Naive thymus-derived CD8-positive, alpha-beta T cell (primary cell): ENCODE measurements around the gene PABPC5. TPM values are rescaled to one million over a fixed set of nuclear protein-coding genes. Genes with fewer than 3 reads are reported as not detected.

Experiments
- ATAC-seq, 2 donors: fragments of 150-1000 bp; cut with Tn5 transposase in 1 of 2; sonication (Bioruptor Pico), chemical (Tn5 transposase) in 1 of 2; 1 replicate in 1 of 2; 2 replicates in 1 of 2; pipeline ENCODE4 v1.10.0; 2021; ENCODE audit warnings: mild to moderate bottlenecking in 2 of 2, moderate library complexity in 2 of 2
- POLR2A ChIA-PET: fragments of 350-600 bp; sonication (Branson Sonifier 250); formaldehyde crosslinking; loops from one replicate; lab custom pipeline; 2021; ENCODE audit warnings: antibody characterized with exemption; lab: Charles Lee
- DNase-seq, 10 donors: peaks; one replicate each; pipeline versions ENCODE4 v3.0.0 to v3.0.0-alpha.2; 2020 to 2022
- H3K27ac Mint-ChIP-seq, 10 donors: one replicate each; pipeline ENCODE4 v1.8.0; 2020 to 2022; ENCODE audit warnings: mild to moderate bottlenecking in 10 of 10, mixed read lengths in 10 of 10, moderate library complexity in 4 of 10, inconsistent platforms in 1 of 10
- H3K27me3 Mint-ChIP-seq, 5 donors: one replicate each; pipeline ENCODE4 v1.8.0; 2021 to 2022; ENCODE audit warnings: mixed read lengths in 5 of 5
- H3K36me3 Mint-ChIP-seq, 3 donors: one replicate each; pipeline ENCODE4 v1.8.0; 2020 to 2022; ENCODE audit warnings: mixed read lengths in 3 of 3, mild to moderate bottlenecking in 2 of 3, inconsistent platforms in 1 of 3
- H3K4me1 Mint-ChIP-seq, 4 donors: one replicate each; pipeline ENCODE4 v1.8.0; 2021 to 2022; ENCODE audit warnings: mixed read lengths in 4 of 4
- H3K4me3 Mint-ChIP-seq, 10 donors: one replicate each; pipeline ENCODE4 v1.8.0; 2020 to 2022; ENCODE audit warnings: mild to moderate bottlenecking in 10 of 10, mixed read lengths in 10 of 10, moderate library complexity in 6 of 10, inconsistent platforms in 1 of 10
- H3K9me3 Mint-ChIP-seq, 9 donors: one replicate each; pipeline ENCODE4 v1.8.0; 2020 to 2022; ENCODE audit warnings: mixed read lengths in 9 of 9, mild to moderate bottlenecking in 3 of 9, inconsistent platforms in 1 of 9, moderate library complexity in 1 of 9
- polyA plus RNA-seq, 3 donors: library from polyadenylated mRNA; unstranded; fragments of 300-500 nt; fragmentation: Illumina TruSeq; gene quantifications; one replicate each; pipeline ENCODE4 v1.2.3, GENCODE V29; 2021
- total RNA-seq, 8 experiments: library from RNA in 2 of 8; stranded (reverse) in 2 of 8; gene quantifications; one replicate each; pipeline ENCODE4 v1.2.3 and lab custom pipeline; 2021 to 2026

PABPC5 gene
- total RNA-seq, result not detected
- polyA plus RNA-seq, result not detected
- 0 to 0.06 (median 0) reads per million in 6 experiments for total RNA-seq (lab: John Stamatoyannopoulos, UW)

GRCh38 chrX:91434351-91435168 is at the start of gene PABPC5:
Gene PABPC5, plus strand, starts transcription at chrX:91434839. Its CDS starts 739 bp downstream, at chrX:91435578.
- POLR2A ChIA-PET, result no interaction called here
- DNase-seq (no peak), ATAC-seq (no peak)
- H3K27me3 Mint-ChIP-seq, result peaks cover 0 to 11% (median 2%) of the 10 kb centered on the region in 5 donors
- no peaks in the 10 kb centered on the region for H3K36me3 Mint-ChIP-seq
- H3K9me3 Mint-ChIP-seq, result peaks cover 0 to 9% (median 0%) of the 10 kb centered on the region in 9 donors
- H3K27ac Mint-ChIP-seq, result peak within 1 kb of the TSS in 2 of 10 donors; percentile 28 to 65
- peak within 1 kb of the TSS in 7 of 10 donors; percentile 15 to 54 (median 36) for H3K4me3 Mint-ChIP-seq
- H3K4me1 Mint-ChIP-seq, result peaks cover 0 to 3% (median 0%) of the 10 kb centered on the region in 4 donors

- ATAC-seq, result no peak
- peaks cover 0 to 2% (median 0%) of the 10 kb centered on the region in 4 donors for H3K4me1 Mint-ChIP-seq
Observed at GRCh38 chrX:91389026-91389425, 45.6 kb upstream of the PABPC5 start.

GRCh38 chrX:91414713-91415112 is 19.9 kb upstream of the PABPC5 start:
- H3K4me1 Mint-ChIP-seq, result no peaks in the 10 kb centered on the region
- ATAC-seq (no peak), DNase-seq (no peak)
- no peak overlapping the region for H3K4me3 Mint-ChIP-seq
- peaks cover 0 to 17% (median 3%) of the 10 kb centered on the region in 9 donors for H3K9me3 Mint-ChIP-seq
- H3K36me3 Mint-ChIP-seq, result peaks cover 0 to 5% (median 0%) of the 10 kb centered on the region in 3 donors
- H3K27ac Mint-ChIP-seq, result no peak overlapping the region
- no peaks in the 10 kb centered on the region for H3K27me3 Mint-ChIP-seq
- POLR2A ChIA-PET, result no interaction called here

More at GRCh38 chrX:91389026-91389425, 45.6 kb upstream of the PABPC5 start:
- peaks cover 0 to 13% (median 3%) of the 10 kb centered on the region in 9 donors for H3K9me3 Mint-ChIP-seq
- H3K27ac Mint-ChIP-seq, result no peak overlapping the region
- POLR2A ChIA-PET, result no interaction called here
- H3K36me3 Mint-ChIP-seq, result peaks cover 0 to 3% (median 0%) of the 10 kb centered on the region in 3 donors
- H3K27me3 Mint-ChIP-seq, result no peaks in the 10 kb centered on the region
- DNase-seq, result no peak
- H3K4me3 Mint-ChIP-seq, result no peak overlapping the region

GRCh38 chrX:91435395-91435794 is 756 bp downstream of the PABPC5 start:
- DNase-seq (no peak), ATAC-seq (no peak)
- peaks cover 0 to 3% (median 0%) of the 10 kb centered on the region in 4 donors for H3K4me1 Mint-ChIP-seq
- POLR2A ChIA-PET, result no interaction called here
- peak overlapping the region in 1 of 10 donors; percentile 40 for H3K4me3 Mint-ChIP-seq
- no peaks in the 10 kb centered on the region for H3K36me3 Mint-ChIP-seq
- H3K9me3 Mint-ChIP-seq, result peaks cover 0 to 9% (median 0%) of the 10 kb centered on the region in 9 donors
- peaks cover 0 to 11% (median 2%) of the 10 kb centered on the region in 5 donors for H3K27me3 Mint-ChIP-seq
- no peak overlapping the region for H3K27ac Mint-ChIP-seq
